Fibroblast of villous mesenchyme (primary cell): Measurements from ENCODE around the gene SYNRG. TPM values are rescaled to one million over a fixed set of nuclear protein-coding genes. Genes with fewer than 3 reads are reported as not detected.
A peak's percentile ranks its signal among the peaks of the same experiment; 100 is the strongest.

Experiments
- DNase-seq: peaks from one replicate; pipeline ENCODE4 v3.0.0-alpha.2; 2010; ENCODE audit warnings: low read depth
- H3K4me3 ChIP-seq: 2 replicates; pipeline ENCODE4 v1.5.1; 2011; ENCODE audit warnings: low read depth, mild to moderate bottlenecking, low read length
- CTCF ChIP-seq: IDR thresholded peaks from 2 replicates; pipeline ENCODE4 v1.5.1; 2012; ENCODE audit warnings: low read depth, mild to moderate bottlenecking, low read length; ENCODE audit not compliant: insufficient read depth
- total RNA-seq: library from RNA; depleted of rRNA; stranded (reverse); fragments of >200 nt; gene quantifications from 2 replicates; pipeline ENCODE4 v1.2.3, GENCODE V29; 2012

Gene SYNRG
- total RNA-seq, 1 donor: 22.5 TPM

GRCh38 chr17:37479025-37479424 lies 130.2 kb downstream of the SYNRG start:
- TF ChIP-seq CTCF: no peak
- H3K4me3 ChIP-seq: no peak overlapping the region
- DNase-seq: no peak

GRCh38 chr17:37478187-37478586 lies 131.0 kb downstream of the SYNRG start:
- peak; percentile 95 for DNase-seq
- no peak for TF ChIP-seq CTCF
- no peak overlapping the region for H3K4me3 ChIP-seq

- H3K4me3 ChIP-seq: no peak overlapping the region
- no peak for TF ChIP-seq CTCF
- DNase-seq: peak; percentile 63
These were observed 132.6 kb downstream of the SYNRG start for GRCh38 chr17:37476431-37477120.

GRCh38 chr17:37475731-37476420 lies 133.3 kb downstream of the SYNRG start:
- no peak for DNase-seq
- H3K4me3 ChIP-seq: no peak overlapping the region
- no peak for TF ChIP-seq CTCF

GRCh38 chr17:37470181-37470580 lies 139.0 kb downstream of the SYNRG start:
- no peak overlapping the region for H3K4me3 ChIP-seq
- no peak for TF ChIP-seq CTCF
- DNase-seq: no peak

- no peak for DNase-seq
- no peak for TF ChIP-seq CTCF
- H3K4me3 ChIP-seq: no peak overlapping the region
These were observed 142.7 kb downstream of the SYNRG start for GRCh38 chr17:37466471-37466870.

- no peak for TF ChIP-seq CTCF
- peak; percentile 71 for DNase-seq
- no peak overlapping the region for H3K4me3 ChIP-seq
These were observed 144.1 kb downstream of the SYNRG start for GRCh38 chr17:37465069-37465616.
